GM18505 (cell line): ENCODE data around the gene DPF3.

Source experiments
- ATAC-seq: cut with Tn5 transposase; IDR thresholded peaks from one replicate; pipeline ENCODE4 v1.9.1; 2021; ENCODE audit not compliant: unreplicated experiment
- POLR2A ChIP-seq: IDR thresholded peaks from 4 replicates; pipeline ENCODE4 v1.6.1; 2011; ENCODE audit warnings: borderline replicate concordance; ENCODE audit not compliant: insufficient read depth, insufficient read length; ENCODE audit errors: extremely low read depth

DPF3 gene

GRCh38 chr14:72644038-72644437 is 249.9 kb downstream of the DPF3 start:
- ATAC-seq, result no peak

GRCh38 chr14:72643317-72643801 is 250.5 kb downstream of the DPF3 start:
- no peak for ATAC-seq
- TF ChIP-seq POLR2A, result no peak

More at GRCh38 chr14:72644038-72644437, 249.9 kb downstream of the DPF3 start:
- TF ChIP-seq POLR2A, result no peak

GRCh38 chr14:72640911-72641485 is 252.9 kb downstream of the DPF3 start:
- ATAC-seq, result no peak
- no peak for TF ChIP-seq POLR2A

GRCh38 chr14:72638021-72638420 is 255.9 kb downstream of the DPF3 start:
- TF ChIP-seq POLR2A, result no peak
- no peak for ATAC-seq

- TF ChIP-seq POLR2A, result no peak
- ATAC-seq, result no peak
These were observed 257.0 kb downstream of the DPF3 start for GRCh38 chr14:72636871-72637270.

- ATAC-seq, result no peak
- TF ChIP-seq POLR2A, result no peak
These were observed 257.8 kb downstream of the DPF3 start for GRCh38 chr14:72636094-72636493.

GRCh38 chr14:72634691-72635616 is 258.9 kb downstream of the DPF3 start:
- no peak for ATAC-seq
- TF ChIP-seq POLR2A, result no peak

- no peak for TF ChIP-seq POLR2A
- ATAC-seq, result no peak
These were observed 260.4 kb downstream of the DPF3 start for GRCh38 chr14:72633551-72633950.

GRCh38 chr14:72632727-72633126 is 261.2 kb downstream of the DPF3 start:
- ATAC-seq, result no peak
- TF ChIP-seq POLR2A, result no peak

- ATAC-seq, result no peak
- TF ChIP-seq POLR2A, result no peak
These were observed 262.5 kb downstream of the DPF3 start for GRCh38 chr14:72631401-72631800.

GRCh38 chr14:72630374-72630773 is 263.5 kb downstream of the DPF3 start:
- no peak for ATAC-seq

GRCh38 chr14:72629534-72629933 is 264.4 kb downstream of the DPF3 start:
- ATAC-seq, result no peak

More at GRCh38 chr14:72630374-72630773, 263.5 kb downstream of the DPF3 start:
- TF ChIP-seq POLR2A, result no peak

GRCh38 chr14:72625689-72626088 is 268.2 kb downstream of the DPF3 start:
- no peak for TF ChIP-seq POLR2A
- ATAC-seq, result no peak

More at GRCh38 chr14:72629534-72629933, 264.4 kb downstream of the DPF3 start:
- no peak for TF ChIP-seq POLR2A
